GM21619 (cell line): ENCODE measurements around the gene CXCR6.

Experiments used
- ATAC-seq: cut with Tn5 transposase; IDR thresholded peaks from one replicate; pipeline ENCODE4 v1.9.1; 2021; ENCODE audit not compliant: unreplicated experiment

CXCR6 gene

DNA sequence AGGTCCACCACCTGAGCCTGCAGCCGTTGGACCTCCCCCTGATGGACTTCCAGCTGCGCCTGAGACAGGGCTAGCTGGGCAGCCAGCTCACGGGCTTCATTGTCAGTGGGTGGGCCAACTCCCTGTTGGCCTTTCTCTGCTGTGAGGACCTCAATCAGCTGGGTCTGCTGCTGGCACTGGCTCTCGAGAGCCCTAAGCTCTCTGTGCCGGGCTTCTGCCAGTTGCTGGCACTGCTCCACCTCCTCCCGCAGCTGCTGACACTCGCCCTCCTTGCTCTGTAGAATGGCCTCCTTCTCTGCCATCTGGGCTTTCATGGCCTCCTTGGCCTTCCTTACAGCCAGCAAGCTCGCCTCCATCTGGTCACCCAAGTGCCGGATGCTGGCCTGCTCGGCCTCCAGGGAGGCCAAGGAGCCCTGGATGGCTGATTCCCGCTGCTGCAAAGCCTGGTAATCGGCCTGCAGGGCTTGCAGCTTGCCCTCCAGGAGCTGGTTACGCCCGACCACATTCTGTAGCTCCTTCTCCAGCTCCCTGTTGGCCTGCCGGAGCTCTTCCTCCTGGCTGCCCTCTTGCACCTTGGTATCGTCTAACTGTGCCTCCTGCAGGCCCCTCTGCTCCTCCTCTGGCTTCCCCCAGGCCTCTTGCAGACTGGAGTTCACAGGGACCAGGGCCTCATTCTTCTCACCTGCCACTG, 23.8 kb downstream of the CXCR6 start:
- no peak for ATAC-seq

DNA sequence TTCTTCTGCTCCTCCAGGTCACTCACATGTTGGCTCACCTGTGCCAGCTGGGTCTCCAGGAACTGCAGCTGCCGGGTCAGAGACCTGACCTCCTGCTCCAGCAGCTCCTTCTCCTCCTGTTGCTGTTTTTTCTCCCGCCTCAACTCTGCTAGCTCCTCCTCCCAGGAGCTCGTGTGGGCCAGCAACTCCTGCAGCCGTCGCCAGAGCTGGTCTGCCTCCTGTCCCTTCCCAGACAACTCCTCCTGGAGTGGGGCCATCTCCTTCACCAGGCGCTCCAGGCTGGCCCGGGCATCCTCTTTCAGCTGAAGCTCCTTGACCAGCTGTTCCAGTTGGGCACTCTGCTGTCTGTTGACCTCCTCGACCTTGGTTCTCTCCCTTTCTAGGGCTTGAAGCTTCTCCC, 24.5 kb downstream of the CXCR6 start:
- ATAC-seq: no peak

DNA sequence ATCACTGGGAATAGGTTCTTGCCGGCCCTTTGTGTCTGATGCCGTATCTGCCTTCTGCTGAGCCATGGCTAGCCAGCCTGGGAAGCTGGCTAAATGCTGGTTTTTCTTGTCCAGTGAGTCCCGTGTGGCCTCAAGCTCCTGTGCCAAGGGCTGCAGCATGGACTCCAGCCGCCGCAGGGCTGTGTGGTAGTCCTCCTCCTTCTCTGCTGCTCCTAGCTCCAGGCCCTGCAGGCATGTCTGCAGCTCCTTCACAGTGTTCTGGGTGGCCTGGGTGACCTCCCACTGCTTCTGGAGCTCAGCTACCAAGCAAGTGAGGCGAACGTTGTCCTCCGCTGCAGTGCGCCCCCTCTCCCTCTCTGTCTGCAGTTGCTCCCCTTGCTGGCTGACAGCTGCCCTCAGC, 24.9 kb downstream of the CXCR6 start:
- no peak for ATAC-seq

- ATAC-seq: no peak
Measured at GRCh38 chr3:45968706-45969105, 25.4 kb downstream of the CXCR6 start.

DNA sequence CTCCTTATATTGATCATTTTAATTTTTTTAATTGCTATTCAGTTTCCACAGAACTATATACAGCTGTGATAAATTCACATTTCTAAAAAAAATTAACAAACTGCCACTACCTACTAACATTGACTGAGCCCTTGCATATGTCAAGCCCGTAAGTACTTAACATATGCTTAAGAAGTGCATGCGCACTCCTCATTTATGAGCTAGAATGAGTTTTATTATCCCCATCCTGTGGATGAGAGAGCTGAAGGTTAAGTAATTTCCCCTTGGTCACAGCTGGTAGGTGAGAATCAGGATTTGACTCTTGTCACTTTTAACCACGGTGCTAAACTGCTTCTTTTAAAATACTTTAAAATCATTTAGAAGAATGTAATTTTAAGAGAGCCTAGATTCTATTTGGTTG, 25.9 kb downstream of the CXCR6 start:
- ATAC-seq: no peak

DNA sequence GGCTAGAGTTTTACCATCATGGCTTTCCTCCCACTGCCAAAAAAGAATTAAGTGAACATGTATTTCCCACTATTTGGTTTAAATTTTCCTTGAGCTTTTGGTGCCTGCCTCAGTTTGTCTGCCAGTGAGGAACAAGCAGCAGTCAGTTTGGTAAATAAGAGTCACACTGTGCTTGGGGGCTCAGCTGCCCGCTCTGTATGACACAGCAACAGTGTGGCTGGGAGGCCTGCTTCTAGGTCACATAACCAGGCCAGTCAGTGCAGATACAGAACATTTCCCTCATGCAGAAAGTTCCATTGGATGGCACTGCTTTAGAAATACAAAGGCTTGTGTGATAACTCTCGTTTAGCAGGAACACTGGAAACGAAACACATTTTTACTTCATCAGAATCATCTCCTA, 26.7 kb downstream of the CXCR6 start:
- no peak for ATAC-seq

DNA sequence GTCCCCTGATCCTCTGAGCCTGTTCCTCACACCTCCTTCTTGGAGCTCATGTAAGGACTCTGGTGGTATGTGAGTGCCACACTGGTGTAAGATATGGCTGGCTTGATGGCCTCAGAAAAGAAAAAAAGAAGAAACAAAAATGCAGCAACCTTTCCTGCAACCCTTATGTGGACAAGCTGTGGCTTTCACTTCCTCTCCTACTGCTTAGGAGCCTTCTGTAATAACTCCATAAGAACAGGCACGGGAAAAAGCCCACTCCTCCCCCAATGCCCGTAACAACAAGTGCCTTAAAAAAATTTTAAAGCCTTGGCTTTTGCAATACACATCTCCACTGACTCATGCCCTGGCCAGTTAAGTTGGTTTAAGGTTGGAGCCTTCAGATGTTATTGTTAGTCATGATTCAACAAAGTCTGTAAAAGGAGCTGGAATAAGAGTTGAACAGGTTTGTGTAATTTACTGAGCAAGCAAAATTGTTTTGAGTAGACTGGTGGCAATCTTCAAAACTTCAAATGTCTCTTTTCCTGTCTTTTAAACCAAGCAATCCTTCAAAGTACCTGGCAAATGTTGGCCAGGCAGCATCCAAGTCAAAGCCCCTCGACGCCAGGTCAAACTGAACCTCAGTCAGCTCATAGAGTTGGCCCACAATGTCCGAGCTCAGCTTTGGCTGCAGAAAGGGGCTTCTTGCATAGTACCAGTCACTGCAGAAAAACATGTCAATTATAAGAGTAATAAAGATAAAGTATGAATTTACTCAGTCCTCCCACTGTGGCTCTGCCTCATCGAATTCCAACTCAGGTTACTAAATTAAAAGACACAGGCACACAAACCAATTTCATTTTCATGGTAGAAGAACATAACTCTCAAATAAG, 29.5 kb downstream of the CXCR6 start:
- ATAC-seq: no peak

DNA sequence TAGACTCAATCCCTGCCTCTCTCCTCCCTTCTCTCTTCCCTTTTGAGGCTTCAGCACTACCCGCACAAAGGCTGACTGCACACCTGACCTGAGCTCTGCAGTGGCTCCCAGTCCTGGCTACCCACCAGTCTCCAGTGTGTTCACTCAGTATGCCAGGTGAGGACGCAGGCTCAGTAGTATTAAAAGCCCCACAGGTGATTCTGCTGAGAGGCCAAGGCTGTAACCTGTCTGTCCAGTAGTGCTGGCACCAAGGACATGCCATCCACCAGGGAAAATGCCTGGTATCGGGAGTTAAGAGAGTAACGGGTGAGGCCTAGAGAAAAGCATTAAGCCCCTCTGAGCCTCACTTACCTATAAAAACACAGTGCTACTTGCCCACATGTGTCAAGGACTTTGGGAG, 31.4 kb downstream of the CXCR6 start:
- ATAC-seq: no peak

- ATAC-seq: no peak
Measured at GRCh38 chr3:45975686-45976085, 32.4 kb downstream of the CXCR6 start.

GRCh38 chr3:45976191-45977091, 33.2 kb downstream of the CXCR6 start:
- no peak for ATAC-seq

DNA sequence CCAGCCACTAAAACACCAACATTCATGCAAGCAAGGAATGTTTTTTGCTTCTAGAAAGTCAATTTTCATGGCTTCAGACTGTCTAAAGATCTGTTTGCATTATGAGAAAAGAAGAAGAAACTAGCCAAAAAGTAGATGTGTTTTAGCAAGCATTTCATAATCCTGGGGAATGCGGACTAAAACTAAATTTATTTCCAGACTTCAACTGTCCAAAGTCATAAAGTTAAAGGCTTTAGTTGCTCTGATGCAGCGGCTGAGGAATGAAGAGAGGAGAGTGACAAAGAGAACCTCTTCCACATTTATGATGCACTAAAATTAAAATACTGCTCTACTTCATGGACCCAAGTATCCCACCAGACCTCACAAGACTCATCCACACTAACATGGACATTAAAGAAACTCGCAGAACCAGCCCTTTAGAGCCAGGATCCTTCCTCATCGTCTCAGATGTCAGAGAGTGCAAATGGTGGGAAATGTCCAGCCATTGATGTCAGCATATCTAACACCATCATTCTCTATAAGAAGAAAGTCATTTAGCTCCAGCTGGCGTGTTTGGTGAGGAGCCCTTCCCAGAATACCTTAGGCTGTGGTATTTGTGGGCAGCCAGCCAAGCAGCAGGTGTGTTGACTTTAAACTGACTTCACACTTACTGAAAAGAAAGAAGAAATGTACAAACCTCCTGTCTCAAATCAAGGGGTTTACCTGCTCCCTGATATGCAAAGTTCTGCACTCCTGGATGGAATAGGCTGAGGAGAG, 34.9 kb downstream of the CXCR6 start:
- ATAC-seq: no peak

DNA sequence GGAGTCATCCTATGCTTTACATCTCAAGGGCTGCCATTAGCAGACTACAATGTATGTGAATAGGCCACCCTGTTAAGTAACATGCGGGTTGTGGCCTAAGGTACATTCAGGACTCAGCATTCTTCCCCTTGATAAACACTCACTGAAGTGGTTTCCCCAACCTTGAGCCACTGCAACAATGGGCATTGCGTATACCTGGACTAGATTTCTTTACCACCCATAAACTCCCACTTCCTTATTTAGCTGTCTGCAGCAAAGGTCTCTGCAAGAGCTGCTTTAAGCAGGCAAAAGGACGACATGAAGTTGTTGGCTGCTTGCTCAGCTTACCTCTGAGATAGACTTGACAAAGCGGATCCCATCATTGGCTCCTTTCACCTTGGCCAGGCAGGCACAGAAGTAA, 36.1 kb downstream of the CXCR6 start:
- ATAC-seq: no peak

- ATAC-seq: no peak
Measured at GRCh38 chr3:45980229-45980813, 37.1 kb downstream of the CXCR6 start.

DNA sequence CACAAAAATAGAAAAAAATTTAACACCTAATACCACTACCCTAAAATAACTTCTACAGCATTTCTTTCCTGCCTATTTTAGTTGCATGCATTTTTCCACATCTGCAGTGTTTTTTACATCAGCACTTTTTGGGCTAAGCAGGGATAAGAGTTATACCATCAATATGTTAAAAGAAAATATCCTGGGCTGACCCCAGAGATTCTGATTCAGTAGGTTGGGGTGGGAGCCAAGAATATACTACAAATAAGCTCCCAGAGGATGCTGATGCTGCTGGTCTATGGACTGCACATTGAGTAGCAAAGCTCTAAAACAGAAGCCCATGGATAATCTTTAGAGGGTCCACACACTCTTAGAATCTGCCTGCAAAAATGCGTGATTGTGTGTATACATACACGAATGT, 37.6 kb downstream of the CXCR6 start:
- ATAC-seq: no peak

DNA sequence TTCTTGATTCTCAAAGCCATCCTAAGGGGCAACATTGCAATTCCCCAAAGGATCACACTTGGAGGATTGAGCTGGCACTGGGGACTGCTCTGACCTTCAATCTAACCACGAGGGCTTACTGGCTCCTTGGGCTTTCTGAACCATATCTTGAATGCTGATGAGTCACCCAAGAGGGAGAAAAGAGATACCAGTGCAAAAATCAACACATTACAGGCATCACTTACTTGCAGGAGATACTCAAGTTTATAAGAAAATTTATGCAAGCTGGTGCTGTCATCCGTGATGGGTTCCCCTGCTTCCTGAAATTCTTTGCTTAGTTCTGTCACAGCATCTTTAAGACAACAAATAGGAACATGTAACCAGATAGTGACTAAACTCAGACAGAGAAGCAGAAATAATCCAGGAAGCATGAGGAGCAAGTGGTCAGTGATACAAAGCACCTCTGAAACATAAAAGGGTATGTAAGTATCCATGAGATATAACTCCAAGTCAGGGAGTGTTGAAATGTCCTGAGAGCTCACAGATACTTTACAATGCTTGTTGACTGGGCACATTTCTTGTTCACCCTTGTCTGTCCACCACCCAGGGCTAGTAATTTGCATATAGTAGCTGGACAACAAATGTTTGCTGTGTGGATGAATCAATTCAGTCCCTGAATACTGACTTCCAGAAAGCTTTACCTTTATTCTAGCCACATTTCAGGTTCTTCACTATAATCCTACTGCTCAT, 38.2 kb downstream of the CXCR6 start:
- ATAC-seq: no peak

DNA sequence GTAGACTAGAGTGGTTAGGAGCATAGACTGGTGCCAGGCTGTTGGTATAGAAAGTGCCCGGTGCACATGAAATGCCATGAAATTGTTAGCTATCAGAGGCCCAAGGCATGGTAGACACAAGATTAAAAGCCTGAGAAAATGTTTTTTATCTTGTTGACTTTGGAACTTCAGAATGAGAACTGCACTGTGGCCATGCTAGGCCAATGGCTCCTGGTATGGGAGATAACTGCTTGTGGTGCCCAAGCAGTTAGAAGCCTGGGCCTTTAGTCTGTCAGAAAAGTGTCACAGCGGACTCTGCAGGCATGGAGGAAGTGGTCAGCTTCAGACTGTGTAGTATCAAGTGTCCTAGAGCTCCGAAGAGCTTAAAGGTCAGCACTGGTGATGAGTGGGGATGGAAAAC, 40.5 kb downstream of the CXCR6 start:
- no peak for ATAC-seq

DNA sequence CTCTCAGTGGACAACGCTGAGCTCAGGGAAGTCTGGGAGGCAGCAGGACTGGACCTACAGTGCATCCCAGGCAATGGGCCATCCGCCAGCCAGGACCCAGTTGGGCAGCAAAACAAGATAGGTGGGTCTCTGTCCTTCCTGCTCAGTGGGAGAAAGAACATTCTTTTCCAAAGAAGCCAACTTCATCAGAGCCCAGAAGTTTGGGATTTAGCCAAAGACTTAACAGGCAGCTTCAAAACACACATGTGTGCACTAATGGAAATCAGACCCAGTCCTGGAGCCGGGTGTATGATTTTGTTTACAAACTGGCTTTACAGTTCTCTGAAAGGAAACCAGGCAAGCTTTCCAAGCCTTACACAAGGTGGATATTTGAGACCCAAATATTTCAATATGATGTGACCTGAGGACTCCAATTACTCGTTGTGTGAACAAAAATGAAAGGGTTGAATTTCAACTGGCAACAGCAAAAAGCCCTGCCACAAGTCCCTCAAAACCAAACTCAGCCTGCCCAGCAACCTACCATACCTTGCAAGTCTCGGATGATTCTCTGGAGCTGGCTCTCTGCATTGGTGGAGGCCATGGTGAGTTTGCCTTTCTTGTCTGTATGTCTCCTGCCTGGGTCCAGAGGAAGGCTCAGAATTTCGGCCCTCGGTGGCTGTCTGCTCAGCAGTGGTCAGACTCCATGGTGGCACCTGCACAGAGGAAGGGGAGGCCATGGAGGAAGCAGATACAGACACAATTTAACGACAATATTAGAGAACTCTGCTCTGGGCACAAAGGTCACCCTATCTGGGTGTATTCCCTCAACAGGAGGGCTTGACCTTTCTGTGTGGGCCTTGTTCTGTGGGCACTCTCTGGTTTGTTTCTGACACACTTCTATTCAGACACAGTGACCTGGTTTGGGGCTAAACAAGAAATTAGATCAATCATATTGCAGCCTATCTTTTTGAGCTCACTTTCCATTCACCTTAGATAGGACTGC, 41.4 kb downstream of the CXCR6 start:
- no peak for ATAC-seq

DNA sequence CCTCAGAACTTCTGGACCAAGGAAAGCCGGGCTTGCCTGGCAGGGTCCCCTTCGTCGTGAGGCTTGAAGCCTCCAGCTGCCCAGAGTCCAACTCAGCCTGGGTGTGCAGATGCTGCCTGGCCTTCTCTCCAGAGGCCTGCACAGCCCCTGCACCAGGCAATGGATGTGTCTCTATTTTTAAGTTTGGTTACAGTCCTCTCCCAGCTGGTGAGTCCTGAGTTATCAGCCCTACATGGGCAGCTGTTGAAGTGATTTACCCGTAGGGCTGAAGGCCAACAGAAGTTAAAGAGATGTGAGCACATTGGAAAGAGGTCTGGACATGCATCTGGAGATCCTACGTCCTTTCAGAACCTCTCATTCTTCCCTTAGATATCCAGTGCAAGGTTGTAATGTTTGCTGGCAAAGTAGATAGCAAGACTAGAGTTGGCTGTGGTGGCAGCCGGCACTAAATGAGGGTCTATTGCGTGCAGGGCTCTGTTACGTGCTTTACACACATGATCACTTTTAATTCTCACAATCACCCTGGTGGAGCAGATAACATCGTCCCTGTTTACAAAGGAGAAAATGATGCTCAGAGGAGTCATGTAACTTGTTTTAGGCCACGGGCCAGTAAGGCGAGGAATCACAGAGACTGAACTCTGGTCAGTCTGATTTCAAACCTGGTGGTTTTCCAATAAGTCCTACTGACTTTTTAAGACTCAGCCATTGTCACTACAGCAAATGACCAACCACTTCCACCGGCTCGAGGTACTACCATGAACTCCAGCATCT, 42.5 kb downstream of the CXCR6 start:
- ATAC-seq: no peak
